ENCODE data around the gene DRD4.

Gene DRD4

DNA sequence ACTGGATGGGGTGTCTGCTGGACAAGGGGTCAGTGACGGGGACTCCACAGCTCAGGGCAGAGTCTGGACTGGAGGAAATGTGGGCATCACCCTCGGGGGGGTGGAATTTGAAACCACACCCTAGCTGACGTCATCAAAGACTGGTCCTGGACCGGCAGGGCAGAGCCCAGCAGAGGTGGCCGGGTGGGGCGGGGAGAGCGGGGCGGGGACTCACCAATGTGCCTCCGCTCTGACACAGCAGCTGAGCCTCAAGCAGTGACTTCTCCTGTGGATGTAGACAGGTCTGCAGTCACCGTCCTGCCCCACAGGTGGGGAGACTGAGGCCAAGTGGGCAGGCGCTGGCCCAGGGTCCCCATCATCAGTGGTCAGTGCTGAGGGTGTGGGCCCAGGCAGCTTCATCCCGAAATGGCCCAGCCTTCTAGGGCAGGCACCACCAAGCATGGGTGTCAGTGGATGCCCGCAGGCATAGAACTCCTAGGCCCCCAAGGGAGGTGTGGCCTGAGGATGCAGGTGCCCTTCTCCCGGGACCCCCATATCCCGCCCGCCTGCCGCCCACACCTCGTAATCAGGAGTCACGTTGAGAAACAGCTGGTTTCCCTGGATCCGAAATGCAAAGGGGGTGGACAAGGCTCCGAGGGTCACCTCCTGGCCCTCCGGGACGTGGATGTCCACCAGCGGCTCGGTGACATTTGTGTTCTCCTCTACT, 12.9 kb upstream of the DRD4 start:
- DNase-seq = no peak

- DNase-seq = no peak
Measured at GRCh38 chr11:624705-625635, 12.1 kb upstream of the DRD4 start, which contains the start of gene CDHR5. CDHR5 (minus strand) TSS chr11:624955; CDS start chr11:624902, 53 bp downstream.

DNA sequence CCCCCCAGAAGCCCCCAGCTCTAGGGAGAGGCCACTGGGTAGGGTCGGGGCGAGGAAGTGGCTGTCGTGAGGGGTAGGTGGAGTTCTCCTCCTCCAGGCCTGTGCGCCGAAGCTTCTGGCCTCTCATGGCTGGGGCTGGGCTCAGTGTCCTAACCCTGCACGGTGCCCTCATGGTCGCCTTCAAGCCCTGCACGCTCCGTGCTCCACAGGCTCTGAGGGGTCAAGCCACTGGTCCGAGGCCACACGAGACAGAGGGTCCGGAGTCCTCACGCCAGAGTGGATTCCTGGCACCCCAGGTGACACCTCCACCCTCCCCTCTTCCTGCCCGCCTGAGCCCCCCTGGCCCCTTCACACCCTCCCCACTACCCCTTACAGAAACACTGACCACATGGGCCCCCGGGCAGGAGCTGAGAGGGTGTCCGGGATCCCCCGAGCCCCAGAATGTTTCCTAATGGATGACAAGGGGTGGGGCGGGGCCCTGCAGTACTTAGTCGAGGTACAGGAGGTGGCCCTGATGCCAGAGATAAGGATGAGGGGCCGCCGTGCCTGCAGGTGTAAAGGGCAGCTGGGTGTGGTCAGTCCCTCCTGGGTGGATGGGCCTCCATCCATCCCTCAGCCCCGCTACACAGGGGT, 11.3 kb upstream of the DRD4 start:
- no peak for DNase-seq

GRCh38 chr11:626475-627307, 10.4 kb upstream of the DRD4 start, which contains the start of gene SCT:
SCT (minus strand) TSS chr11:627181; CDS start chr11:627143, 38 bp downstream.
- no peak for DNase-seq

- no peak for DNase-seq
Measured at GRCh38 chr11:627308-627576, 9.8 kb upstream of the DRD4 start.

GRCh38 chr11:628056-628455, 9.0 kb upstream of the DRD4 start:
- no peak for DNase-seq

- no peak for DNase-seq
Measured at GRCh38 chr11:629237-629583, 7.9 kb upstream of the DRD4 start.

DNA sequence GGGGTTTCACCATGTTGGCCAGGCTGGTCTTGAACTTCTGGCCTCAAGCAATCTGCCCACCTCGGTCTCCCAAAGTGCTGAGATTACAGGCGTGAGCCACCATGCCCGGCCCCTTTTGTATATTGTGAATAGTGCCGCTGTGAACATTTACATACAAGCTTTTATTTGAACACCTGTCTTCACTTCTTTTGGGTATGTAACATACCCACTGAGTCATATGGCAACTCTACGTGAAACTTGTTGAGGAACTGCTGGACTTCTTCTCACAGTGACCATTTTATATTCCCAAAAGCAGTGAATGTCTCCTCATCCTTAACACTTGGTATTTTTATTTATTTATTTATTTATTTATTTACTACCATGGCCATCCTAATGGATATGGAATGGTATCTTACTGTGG, 6.2 kb upstream of the DRD4 start:
- no peak for DNase-seq

DNA sequence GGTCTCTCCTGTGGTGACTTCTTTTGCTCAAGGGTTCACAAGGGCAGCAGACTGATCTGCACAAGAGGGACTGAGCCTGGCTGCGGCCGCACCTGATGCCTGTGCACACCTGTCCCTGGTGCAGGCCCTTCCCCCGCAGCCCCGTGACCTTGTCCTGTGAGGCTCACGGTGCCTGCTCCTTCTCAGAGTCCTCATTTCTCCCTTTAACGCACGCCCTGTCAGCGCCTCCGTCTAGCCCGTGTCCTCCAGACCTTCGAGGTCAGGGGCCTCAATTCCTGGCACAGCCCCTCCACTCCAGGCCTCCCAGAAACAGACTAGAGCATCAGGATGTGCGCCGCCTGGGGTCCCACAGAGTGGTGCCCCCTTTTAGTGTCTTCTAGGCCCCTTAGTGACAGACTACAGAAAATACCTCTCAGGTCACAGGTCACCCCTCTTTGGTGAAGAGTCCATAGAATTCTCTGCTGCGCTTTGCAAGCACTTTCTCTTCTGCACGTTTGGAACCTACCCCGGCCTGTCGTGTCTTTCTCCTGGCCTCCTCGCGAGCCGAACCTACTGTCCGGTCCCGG, 1.0 kb upstream of the DRD4 start:
- DNase-seq = no peak

DNA sequence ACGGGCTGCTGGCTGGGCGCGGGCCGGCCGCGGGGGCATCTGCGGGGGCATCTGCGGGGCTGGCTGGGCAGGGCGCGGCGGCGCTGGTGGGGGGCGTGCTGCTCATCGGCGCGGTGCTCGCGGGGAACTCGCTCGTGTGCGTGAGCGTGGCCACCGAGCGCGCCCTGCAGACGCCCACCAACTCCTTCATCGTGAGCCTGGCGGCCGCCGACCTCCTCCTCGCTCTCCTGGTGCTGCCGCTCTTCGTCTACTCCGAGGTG, 194 bp downstream of the DRD4 start:
- DNase-seq = no peak

DNA sequence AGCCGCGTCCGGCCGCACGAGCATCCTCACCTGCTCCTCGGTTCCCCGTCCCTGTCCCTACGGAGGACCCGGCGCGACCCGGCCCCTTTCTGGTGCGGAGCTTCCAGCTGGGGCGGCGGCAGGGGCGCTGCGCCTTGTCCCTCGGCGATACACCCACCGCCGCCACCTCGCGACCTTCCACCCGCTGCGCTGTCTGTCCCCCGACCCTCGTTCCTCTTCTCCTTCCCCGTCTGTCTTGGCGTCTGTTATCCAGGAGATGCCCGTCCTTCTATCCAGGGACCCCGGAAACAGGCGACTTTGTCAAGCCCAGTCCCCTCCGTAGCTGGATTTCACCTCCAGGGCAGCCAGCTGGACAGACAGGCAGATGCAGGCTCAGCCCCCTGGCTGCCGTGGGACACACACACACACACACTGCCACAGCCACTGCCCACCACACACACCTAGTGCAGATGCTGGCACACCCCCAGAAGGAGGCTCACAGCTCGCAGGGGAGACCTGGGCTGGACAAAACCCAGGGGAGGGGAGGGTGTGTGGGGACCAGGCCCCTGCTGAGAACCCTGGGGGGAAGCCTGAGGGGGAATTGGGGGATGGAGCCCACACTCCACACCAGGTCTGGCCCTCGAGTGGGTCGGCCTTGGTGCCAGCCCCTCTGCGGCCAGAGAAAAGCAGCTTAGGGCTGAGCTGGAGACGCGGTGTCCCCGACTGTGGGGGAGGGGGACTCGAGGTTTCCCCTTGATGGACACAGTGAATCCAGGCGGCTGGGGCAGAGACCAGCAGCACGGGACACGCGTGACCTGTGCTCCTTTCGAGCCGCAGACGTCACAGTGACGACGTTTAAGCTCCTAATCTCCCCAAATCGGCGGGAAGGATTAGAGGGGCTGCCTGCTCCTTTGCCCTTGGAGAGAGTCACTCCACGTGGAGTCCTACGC, 788 bp downstream of the DRD4 start:
- DNase-seq = no peak

DNA sequence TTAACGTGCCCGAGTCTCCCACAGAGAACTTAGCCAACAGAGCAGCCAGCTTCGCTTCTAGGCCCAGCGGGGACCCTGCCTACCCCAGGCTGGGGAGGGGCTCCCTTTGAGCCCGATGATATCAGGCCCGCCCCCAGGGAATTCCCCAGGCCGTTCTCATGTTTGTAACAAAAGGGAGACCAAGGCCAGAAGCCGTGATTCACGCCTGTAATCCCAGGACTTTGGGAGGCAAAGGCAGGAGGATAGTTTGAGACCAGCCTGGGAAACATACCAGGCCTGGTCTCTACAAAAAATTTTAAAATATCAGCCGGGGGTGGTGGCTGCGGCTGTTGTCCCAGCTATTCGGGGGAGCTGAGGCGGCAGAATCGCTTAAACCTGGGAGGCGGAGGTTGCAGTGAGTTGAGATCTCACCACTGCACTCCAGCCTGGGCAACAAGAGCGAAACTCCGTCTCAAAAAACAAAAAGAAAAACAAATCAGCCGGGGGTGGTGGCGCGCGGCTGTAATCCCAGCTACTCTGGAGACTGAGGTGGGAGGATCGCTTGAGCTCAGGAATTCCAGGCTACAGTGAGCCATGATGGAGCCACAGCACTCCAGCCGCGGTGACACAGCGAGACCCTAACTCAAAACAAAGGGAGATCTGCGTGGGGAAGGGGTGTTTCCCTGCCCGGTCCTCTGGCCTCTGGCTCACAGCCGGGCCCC, 1.7 kb downstream of the DRD4 start:
- DNase-seq = no peak

DNA sequence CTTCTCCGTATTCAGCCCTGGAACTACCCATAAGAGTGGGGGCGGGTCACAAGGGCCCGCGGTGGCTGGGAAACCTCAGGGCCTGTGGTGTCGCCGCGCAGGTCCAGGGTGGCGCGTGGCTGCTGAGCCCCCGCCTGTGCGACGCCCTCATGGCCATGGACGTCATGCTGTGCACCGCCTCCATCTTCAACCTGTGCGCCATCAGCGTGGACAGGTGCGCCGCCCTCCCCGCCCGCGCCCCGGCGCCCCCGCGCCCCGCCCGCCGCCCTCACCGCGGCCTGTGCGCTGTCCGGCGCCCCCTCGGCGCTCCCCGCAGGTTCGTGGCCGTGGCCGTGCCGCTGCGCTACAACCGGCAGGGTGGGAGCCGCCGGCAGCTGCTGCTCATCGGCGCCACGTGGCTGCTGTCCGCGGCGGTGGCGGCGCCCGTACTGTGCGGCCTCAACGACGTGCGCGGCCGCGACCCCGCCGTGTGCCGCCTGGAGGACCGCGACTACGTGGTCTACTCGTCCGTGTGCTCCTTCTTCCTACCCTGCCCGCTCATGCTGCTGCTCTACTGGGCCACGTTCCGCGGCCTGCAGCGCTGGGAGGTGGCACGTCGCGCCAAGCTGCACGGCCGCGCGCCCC, 2.4 kb downstream of the DRD4 start:
- no peak for DNase-seq

DNA sequence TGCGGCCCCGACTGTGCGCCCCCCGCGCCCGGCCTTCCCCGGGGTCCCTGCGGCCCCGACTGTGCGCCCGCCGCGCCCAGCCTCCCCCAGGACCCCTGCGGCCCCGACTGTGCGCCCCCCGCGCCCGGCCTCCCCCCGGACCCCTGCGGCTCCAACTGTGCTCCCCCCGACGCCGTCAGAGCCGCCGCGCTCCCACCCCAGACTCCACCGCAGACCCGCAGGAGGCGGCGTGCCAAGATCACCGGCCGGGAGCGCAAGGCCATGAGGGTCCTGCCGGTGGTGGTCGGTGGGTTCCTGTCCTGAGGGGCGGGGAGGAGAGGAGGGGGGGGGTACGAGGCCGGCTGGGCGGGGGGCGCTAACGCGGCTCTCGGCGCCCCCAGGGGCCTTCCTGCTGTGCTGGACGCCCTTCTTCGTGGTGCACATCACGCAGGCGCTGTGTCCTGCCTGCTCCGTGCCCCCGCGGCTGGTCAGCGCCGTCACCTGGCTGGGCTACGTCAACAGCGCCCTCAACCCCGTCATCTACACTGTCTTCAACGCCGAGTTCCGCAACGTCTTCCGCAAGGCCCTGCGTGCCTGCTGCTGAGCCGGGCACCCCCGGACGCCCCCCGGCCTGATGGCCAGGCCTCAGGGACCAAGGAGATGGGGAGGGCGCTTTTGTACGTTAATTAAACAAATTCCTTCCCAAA, 3.1 kb downstream of the DRD4 start:
- DNase-seq = no peak

- DNase-seq = no peak
Measured at GRCh38 chr11:641806-642370, 4.8 kb downstream of the DRD4 start.

GRCh38 chr11:643366-643765, 6.3 kb downstream of the DRD4 start:
- DNase-seq = no peak

- no peak for DNase-seq
Measured at GRCh38 chr11:643849-644738, 7.0 kb downstream of the DRD4 start.

DNA sequence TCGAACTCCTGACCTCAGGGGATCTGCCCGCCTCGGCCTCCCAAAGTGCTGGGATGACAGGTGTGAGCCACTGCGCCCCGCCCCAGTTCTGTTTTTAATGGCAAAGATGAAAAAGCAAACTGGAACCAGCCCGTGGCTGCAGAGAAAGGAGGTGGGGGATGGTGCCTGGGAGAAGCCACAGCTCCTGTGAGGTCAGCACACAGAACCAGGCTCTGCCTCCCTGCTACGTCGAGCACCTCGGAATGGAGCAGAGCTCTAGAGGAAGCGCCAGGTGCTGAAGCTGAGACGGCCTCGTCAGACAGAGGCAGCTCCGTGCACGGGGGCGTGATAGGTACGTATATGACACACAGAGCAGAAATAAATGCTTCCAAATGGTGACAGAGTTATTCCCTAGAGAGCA, 8.5 kb downstream of the DRD4 start:
- no peak for DNase-seq

- no peak for DNase-seq
Measured at GRCh38 chr11:646214-646613, 9.1 kb downstream of the DRD4 start.

All from stimulated activated CD4-positive, alpha-beta T cell treated with anti-CD3 and anti-CD28 coated beads, Interleukin-2, amount 100 ng/mL, for 24 hours (primary cell).